ENCODE measurements around the gene NHSL2.

DNA sequence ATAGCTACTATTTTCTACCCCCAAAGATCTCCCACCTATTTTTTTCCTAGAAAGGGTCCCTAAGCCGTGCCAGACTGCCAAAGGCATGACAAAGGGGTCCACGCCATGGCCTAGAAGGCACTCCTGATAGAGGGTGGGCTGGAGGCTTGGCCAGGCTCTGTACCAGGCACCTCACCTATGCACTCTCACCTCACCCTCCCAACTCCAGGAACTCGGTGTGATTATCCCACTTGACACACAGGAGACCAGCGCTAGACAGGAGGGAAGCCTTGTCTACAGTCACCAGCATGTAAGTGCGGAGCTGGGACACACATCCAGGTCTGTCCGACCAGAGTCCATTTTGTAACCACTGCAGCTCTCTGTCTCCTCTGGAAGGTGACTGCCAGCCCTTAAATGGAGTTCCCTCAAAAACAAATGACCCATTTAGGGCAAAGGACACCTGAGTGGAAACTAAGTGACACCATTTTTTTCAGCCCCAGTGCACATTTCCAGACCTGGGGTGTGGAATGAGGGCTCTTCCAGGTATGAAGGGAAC, 114.7 kb downstream of the NHSL2 start:
- TF ChIP-seq, protein P1, sequence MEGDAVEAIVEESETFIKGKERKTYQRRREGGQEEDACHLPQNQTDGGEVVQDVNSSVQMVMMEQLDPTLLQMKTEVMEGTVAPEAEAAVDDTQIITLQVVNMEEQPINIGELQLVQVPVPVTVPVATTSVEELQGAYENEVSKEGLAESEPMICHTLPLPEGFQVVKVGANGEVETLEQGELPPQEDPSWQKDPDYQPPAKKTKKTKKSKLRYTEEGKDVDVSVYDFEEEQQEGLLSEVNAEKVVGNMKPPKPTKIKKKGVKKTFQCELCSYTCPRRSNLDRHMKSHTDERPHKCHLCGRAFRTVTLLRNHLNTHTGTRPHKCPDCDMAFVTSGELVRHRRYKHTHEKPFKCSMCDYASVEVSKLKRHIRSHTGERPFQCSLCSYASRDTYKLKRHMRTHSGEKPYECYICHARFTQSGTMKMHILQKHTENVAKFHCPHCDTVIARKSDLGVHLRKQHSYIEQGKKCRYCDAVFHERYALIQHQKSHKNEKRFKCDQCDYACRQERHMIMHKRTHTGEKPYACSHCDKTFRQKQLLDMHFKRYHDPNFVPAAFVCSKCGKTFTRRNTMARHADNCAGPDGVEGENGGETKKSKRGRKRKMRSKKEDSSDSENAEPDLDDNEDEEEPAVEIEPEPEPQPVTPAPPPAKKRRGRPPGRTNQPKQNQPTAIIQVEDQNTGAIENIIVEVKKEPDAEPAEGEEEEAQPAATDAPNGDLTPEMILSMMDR (IDR thresholded peaks at IDR 0.05), result no peak
- TF ChIP-seq EZH2phosphoT487 (IDR thresholded peaks at IDR 0.05), result no peak
- no peak for TF ChIP-seq EZH2 (IDR thresholded peaks at IDR 0.05)
